Measurements from ENCODE around the gene ZMYND15.

ZMYND15 gene

DNA sequence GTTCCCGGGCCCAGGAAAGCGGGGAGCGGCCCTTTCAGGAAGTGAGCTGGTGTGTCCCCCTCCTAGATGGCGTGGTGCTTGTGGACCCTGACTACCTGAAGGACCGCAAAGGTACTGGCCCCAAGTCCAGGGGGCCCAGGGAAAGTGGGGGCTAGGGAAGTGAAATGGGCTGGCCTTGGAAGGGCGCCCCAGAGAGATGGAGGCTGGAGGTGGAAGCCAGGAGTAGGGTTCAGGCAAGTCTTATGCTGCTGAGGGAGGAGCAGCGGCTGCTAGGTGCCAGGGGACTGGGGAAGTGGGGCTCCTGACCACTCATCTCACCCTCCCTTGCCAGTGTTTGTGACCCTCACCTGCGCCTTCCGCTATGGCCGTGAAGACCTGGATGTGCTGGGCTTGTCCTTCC is 23.6 kb upstream of the ZMYND15 start:
- no peak for DNase-seq

GRCh38 chr17:4717791-4718190 is 21.8 kb upstream of the ZMYND15 start:
- DNase-seq: no peak

- DNase-seq: no peak
These were observed 21.4 kb upstream of the ZMYND15 start for GRCh38 chr17:4718276-4718675.

DNA sequence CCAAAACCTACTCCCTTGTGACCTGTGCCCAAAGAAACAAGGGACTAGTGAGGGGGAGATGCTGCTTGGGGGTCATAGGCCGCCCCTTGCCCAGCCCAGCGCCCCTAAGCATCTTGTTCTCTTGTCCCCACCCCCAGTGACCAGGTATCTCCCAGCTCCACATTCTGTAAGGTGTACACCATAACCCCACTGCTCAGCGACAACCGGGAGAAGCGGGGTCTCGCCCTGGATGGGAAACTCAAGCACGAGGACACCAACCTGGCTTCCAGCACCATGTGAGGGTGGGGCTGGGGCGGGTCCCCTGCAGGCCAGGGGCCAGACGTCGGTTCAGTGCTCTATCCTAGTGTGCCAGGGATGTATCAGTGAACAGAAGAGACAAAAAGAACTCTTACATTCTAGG is 20.5 kb upstream of the ZMYND15 start:
- DNase-seq: no peak

- no peak for DNase-seq
These were observed 19.9 kb upstream of the ZMYND15 start for GRCh38 chr17:4719684-4720221.

- no peak for DNase-seq
These were observed 18.8 kb upstream of the ZMYND15 start for GRCh38 chr17:4720787-4721186.

DNA sequence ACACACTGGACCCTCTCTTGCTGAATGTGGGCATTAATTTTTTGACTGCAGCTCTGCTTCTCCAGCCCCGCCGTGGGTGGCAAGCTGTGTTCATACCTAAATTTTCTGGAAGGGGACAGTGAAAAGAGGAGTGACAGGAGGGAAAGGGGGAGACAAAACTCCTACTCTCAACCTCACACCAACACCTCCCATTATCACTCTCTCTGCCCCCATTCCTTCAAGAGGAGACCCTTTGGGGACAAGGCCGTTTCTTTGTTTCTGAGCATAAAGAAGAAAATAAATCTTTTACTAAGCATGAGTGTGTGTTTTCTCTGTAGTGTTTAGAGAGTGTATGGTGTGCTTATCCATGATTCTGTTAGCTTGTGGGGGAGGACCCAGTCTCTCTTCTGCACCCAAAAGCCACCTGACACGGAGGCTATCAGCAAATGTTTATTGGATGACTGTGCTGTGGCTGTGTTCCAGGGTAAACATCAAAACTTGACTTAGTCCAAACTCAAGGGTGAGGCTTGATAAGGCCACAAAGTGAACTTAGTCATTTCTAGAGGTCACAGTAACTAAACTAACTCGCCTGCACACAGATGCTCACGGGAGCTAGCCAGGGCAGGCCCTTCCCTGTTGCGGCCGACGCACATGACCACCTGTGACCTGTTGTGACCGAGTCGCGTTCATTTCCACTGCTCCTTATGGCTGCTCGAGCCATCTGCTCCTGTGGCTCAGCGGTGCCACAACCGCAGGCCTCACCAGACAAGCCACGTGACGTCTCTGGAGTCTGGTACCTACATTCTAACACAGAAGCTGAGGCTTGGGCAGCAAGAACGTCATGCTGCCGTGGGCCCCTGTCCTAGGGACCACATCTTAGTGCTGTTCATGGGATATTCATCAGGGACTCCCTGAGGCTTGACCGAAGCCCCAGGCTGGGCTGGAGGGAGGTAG is 18.2 kb upstream of the ZMYND15 start:
- DNase-seq: no peak

GRCh38 chr17:4722678-4723240 is 16.9 kb upstream of the ZMYND15 start:
- DNase-seq: no peak

DNA sequence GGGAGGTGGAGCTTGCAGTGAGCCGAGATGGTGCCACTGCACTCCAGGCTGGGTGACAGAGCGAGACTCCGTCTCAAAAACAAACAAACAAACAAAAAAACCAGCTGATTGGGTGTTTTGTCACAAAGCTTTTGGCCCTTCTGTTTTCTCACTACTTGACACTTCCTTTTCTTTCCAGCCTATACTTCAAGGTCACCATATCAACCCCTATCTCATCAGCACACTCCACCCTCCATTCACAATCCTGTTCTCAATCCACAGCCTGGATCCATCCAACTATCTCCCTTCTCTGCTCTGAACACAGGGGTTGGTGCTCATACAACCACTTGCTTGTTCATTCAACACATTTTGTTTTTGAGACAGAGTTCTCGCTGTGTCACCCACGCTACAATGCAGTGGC is 15.0 kb upstream of the ZMYND15 start:
- no peak for DNase-seq

- peak; percentile 3 for DNase-seq
These were observed 13.9 kb upstream of the ZMYND15 start for GRCh38 chr17:4725646-4726310.

DNA sequence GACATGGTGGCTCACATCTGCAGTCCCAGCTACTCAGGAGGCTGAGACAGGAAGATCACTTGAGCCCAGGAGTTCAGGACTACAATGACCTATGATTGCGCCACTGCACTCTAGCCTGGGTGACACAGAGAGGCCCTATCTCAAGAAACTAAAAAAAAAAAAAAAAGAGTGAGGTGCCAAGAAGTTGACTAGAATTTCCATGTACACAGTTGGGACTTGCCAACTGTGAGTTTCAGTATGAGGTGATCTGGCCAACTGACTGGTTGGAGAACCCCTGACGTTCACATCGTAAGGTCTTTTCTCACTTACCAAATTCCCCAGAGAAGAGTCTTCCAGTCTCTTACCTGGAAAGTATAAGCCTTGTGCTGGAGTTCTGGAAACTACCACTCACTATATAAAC is 11.5 kb upstream of the ZMYND15 start:
- DNase-seq: no peak

- DNase-seq: peak; percentile 4
These were observed 6.5 kb upstream of the ZMYND15 start for GRCh38 chr17:4733073-4733531.

DNA sequence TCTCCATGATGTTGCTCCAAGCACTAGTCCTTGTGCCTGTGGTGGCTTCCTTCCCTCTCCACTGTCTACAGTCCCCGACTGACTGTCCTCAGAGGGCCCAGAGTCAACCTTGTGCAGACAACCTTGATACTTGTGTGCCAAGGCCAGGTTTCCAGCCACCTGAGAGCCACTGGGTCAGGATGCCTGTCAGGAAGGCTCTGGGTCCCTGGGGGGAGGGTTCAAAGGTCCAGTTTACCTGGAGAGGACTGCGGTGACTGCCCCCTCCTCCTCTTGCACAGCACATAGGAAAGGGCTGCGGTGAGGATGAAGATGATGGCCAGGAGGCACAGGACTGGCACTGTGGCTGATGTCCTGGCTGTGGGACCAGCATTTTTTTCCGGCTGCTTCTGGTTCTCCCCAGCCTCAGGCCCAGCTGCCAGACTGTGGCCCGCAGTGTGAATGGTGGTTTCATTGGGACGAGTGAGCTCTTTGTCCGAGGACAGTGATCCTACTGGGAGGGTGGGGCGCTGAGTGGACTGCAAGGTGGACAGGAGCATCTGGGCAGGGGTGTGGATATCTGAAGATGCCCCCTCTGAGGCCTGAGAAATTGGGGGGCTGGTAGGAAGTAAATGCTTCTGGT is 4.7 kb upstream of the ZMYND15 start:
- DNase-seq: no peak

DNA sequence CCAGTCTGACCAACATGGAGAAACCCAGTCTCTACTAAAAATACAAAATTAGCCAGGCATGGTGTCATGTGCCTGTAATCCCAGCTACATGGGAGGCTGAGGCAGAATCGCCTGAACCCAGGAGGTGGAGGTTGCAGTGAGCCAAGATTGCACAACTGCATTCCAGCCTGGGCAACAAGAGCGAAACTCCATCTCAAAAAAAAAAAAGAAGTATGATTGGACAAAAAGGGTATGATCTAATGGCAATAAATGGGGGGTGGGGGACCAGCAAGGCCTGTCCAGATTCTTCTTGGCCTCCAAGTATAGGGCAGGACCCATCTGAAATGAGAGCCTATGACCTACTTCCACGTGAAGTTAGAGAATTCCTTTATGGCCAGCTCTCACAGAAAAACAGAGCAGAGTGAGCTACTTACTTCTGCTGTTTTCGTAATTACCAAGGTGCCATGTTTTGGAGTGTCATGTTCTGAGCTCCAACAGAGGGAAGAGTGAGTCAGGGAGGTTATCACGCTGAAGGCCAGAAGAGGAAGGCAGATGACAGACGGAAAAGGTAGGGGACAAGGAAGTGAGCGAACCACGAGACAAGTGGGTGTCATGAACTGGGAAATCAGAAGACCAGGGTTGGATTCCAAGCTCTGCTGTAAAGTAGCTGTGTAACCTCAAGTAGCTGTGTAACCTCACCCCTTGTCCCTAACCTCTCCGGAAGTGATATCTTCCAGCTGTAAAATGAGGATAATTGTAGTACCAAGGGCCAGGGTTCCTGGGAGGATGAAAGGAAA is 3.6 kb upstream of the ZMYND15 start:
- DNase-seq: no peak

DNA sequence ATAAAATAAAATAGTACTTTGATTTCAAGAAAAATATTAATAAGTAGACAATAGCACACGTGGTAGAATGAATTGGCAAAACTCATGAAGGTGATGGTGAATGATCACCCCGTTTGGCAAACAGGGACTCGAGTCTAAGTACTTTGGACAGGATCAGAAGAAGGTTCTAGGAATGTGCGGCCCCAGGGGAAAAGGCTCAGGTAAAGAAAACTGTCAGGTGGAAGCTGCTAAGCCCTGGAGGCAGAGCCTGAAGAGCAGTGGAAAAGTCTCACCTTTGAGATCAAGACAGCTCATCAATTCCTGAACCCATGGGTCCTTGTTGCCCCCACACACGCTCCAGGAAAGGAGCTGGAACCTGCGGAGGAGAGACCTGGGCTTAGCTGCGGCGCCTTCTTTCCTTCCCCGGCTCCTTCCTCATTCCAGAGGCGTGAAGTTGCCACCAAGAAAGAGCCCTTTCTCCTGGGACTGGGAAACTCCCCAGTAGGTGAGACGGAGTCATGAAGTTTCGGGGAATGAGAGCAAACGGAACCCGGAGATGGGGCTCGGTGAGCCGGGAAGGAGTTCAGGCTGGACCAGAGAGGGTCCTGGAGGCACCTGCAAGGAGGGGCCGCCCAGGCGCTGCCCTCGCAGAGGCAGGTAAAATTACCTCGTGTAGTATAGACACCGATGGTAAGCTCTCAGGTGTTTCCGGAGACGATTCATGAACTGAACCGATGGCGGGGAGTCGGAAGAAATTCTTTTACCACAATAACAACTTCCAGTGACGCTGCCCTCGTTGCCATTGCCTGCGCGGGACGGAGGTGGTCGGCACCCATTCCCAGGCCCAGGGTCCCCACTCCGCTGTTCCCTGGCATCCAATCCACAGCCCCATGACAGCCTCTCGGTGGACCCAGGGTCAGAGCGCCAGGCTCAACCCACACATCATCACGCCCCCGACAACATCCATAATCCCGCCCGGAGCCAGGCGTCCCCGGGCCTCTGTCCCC is 1.2 kb upstream of the ZMYND15 start:
- no peak for DNase-seq

- no peak for DNase-seq
These were observed 355 bp downstream of the ZMYND15 start for GRCh38 chr17:4740025-4740351.

DNA sequence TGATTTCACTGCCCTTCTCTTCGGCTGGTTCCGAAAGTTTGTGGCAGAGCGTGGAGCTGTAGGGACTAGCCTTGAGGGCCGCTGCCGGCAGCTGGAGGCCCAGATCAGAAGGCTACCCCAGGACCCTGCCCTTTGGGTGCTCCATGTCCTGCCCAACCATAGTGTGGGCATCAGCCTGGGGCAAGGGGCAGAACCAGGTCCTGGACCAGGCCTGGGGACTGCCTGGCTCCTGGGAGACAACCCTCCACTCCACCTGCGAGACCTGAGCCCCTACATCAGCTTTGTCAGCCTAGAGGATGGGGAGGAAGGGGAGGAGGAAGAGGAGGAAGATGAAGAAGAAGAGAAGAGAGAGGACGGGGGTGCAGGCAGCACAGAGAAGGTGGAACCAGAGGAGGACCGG is 951 bp downstream of the ZMYND15 start:
- no peak for DNase-seq

DNA sequence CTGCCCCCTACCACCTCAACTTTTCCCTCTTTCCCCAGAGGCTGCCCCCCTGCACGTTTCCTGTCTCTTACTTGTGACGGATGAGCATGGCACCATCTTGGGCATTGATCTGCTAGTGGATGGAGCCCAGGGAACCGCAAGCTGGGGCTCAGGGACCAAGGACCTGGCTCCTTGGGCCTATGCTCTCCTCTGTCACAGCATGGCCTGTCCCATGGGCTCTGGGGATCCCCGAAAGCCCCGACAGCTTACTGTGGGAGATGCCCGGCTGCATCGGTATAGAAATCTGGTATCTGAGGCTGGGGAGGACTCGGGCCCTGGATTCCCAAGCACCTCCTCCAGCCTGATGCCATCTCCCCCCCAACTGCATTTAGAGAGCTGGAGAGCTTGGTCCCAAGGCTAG is 1.9 kb downstream of the ZMYND15 start:
- no peak for DNase-seq

DNA sequence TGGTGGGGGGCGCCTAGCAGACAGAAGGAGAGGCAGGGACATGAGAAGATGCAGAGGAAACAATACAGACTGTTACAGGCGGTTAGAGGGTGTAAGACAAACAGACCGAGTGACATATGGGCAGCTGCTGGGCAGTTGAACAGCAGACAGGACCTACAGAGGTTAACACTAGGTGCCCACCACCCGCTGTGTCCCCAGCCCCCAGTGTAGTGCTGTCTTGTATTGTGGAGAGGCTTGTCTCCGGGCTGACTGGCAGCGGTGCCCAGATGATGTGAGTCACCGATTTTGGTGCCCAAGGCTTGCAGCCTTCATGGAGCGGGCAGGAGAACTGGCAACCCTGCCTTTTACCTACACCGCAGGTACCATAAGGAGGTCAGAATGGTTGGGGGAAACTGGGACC is 2.5 kb downstream of the ZMYND15 start:
- no peak for DNase-seq

- DNase-seq: no peak
These were observed 3.0 kb downstream of the ZMYND15 start for GRCh38 chr17:4742629-4743028.

- DNase-seq: no peak
These were observed 3.6 kb downstream of the ZMYND15 start for GRCh38 chr17:4743216-4743615.

Data from KG1 (cell line).